Esophagus squamous epithelium (tissue), 4 donors: Measurements from ENCODE around the gene CEP78.

Experiments
- CTCF ChIP-seq, 6 experiments: fragments of 450-650 bp in 4 of 6; fragments of 200-600 bp in 2 of 6; sonication (generic) in 2 of 6; IDR thresholded peaks; one replicate each; pipeline ENCODE4 v1.5.1; 2016 to 2019; ENCODE audit warnings: antibody characterized with exemption in 6 of 6, mild to moderate bottlenecking in 4 of 6, moderate library complexity in 4 of 6
- POLR2A ChIP-seq, 4 donors: fragments of 450-650 bp; IDR thresholded peaks; one replicate each; pipeline ENCODE4 v1.6.1; 2017; ENCODE audit warnings: antibody characterized with exemption in 4 of 4, mild to moderate bottlenecking in 4 of 4, moderate library complexity in 3 of 4

GRCh38 chr9:78326564-78326963, 90.7 kb downstream of the CEP78 start:
- TF ChIP-seq CTCF (IDR thresholded peaks at IDR 0.05) = no peak
- no peak for TF ChIP-seq POLR2A (IDR thresholded peaks at IDR 0.05)
